Measurements from ENCODE around the gene SYNGR2. TPM values are rescaled to one million over a fixed set of nuclear protein-coding genes. Genes with fewer than 3 reads are reported as not detected.
"Not testable (repeated sequence)": the region's sequence is repeated elsewhere in the genome, so short reads cannot be mapped to it uniquely, and the experiment has no call there.

Gene SYNGR2
- total and polyA plus RNA-seq, 2 experiments from 2014 or later, result 107 to 269 TPM

GRCh38 chr17:78138204-78139060, 29.9 kb upstream of the SYNGR2 start:
- no peak overlapping the region for H3K27ac ChIP-seq
- H3K27me3 ChIP-seq, result no peaks in the 10 kb centered on the region
- no peaks in the 10 kb centered on the region for H3K9me3 ChIP-seq (ENCODE audit: low read depth)
- peaks cover 3% of the 10 kb centered on the region for H3K4me1 ChIP-seq (ENCODE audit: low read depth)
- DNase-seq (ENCODE audit: low read depth in 1 of 2, low spot score in 1 of 2), result no peak
- no peak for TF ChIP-seq CTCF (IDR thresholded peaks at IDR 0.05; ENCODE audit: low read depth, low read length)
- no peaks in the 10 kb centered on the region for H3K36me3 ChIP-seq
- no peak overlapping the region for H3K4me3 ChIP-seq

GRCh38 chr17:78139861-78140168, 28.6 kb upstream of the SYNGR2 start:
- H3K27ac ChIP-seq; DNase-seq (ENCODE audit: low read depth in 1 of 2, low spot score in 1 of 2); H3K9me3 ChIP-seq (ENCODE audit: low read depth); H3K4me3 ChIP-seq; H3K27me3 ChIP-seq; H3K36me3 ChIP-seq: not testable (repeated sequence)
- H3K4me1 ChIP-seq (ENCODE audit: low read depth), result peaks cover 16% of the 10 kb centered on the region

GRCh38 chr17:78140169-78141051, 28.0 kb upstream of the SYNGR2 start:
- Histone ChIP-seq H3K27ac (no peak overlapping the region), H3K4me3 (no peak overlapping the region), H3K27me3 (no peaks in the 10 kb centered on the region), H3K4me1 (ENCODE audit: low read depth) (peaks cover 22% of the 10 kb centered on the region), H3K36me3 (no peaks in the 10 kb centered on the region), H3K9me3 (ENCODE audit: low read depth) (no peaks in the 10 kb centered on the region)
- DNase-seq (ENCODE audit: low read depth in 1 of 2, low spot score in 1 of 2), result peak; percentile 77 to 90
- TF ChIP-seq CTCF (IDR thresholded peaks at IDR 0.05; ENCODE audit: low read depth, low read length), result no peak

GRCh38 chr17:78141437-78142118, 26.8 kb upstream of the SYNGR2 start:
- no peak for DNase-seq (ENCODE audit: low read depth in 1 of 2, low spot score in 1 of 2)
- no peak overlapping the region for H3K27ac ChIP-seq
- H3K36me3 ChIP-seq, result no peaks in the 10 kb centered on the region
- H3K4me3 ChIP-seq, result no peak overlapping the region
- H3K9me3 ChIP-seq (ENCODE audit: low read depth), result no peaks in the 10 kb centered on the region
- no peak for TF ChIP-seq CTCF (IDR thresholded peaks at IDR 0.05; ENCODE audit: low read depth, low read length)
- peaks cover 22% of the 10 kb centered on the region for H3K4me1 ChIP-seq (ENCODE audit: low read depth)
- no peaks in the 10 kb centered on the region for H3K27me3 ChIP-seq

GRCh38 chr17:78142119-78142861, 26.1 kb upstream of the SYNGR2 start:
- DNase-seq (ENCODE audit: low read depth in 1 of 2, low spot score in 1 of 2), result no peak

More at GRCh38 chr17:78142119-78142861, 26.1 kb upstream of the SYNGR2 start:
- H3K9me3 ChIP-seq (ENCODE audit: low read depth), result no peaks in the 10 kb centered on the region
- no peaks in the 10 kb centered on the region for H3K36me3 ChIP-seq
- TF ChIP-seq CTCF (IDR thresholded peaks at IDR 0.05; ENCODE audit: low read depth, low read length), result no peak
- no peak overlapping the region for H3K4me3 ChIP-seq
- H3K4me1 ChIP-seq (ENCODE audit: low read depth), result peaks cover 22% of the 10 kb centered on the region
- H3K27me3 ChIP-seq, result no peaks in the 10 kb centered on the region
- H3K27ac ChIP-seq, result no peak overlapping the region

All from cardiac muscle cell (in vitro differentiated cells and primary cell).